ENCODE data around the gene MCF2L2. TPM values are rescaled to one million over a fixed set of nuclear protein-coding genes. Genes with fewer than 3 reads are reported as not detected.

Gene MCF2L2
- total and polyA plus RNA-seq, 10 donors, result 0.46 to 37.7 (median 17.6) TPM

GRCh38 chr3:183291497-183292031, 136.9 kb downstream of the MCF2L2 start:
- no peaks in the 10 kb centered on the region for H3K27me3 ChIP-seq (replicated peaks in 1 of 7)
- H3K9me3 ChIP-seq, result no peaks in the 10 kb centered on the region
- intact Hi-C loops (cut with DNase I; ENCODE audit: low total_unique reads), result no loop called here
- H3K4me3 ChIP-seq, result no peak overlapping the region
- 78 to 87% (median 83%) methylated on average over 4 of the region's 4 CpGs for WGBS, 5 donors
- no peak for DNase-seq
- peaks cover 0 to 21% (median 8%) of the 10 kb centered on the region in 6 donors for H3K4me1 ChIP-seq
- TF ChIP-seq POLR2A (IDR thresholded peaks at IDR 0.05) (no peak), POLR2AphosphoS5 (IDR thresholded peaks at IDR 0.05) (no peak), CTCF (IDR thresholded peaks at IDR 0.05 in 8 of 11, conservative IDR thresholded peaks at IDR 0.05 in 3 of 11) (no peak)
- H3K27ac ChIP-seq, result no peak overlapping the region
- H3K36me3 ChIP-seq, result peaks cover 0 to 24% (median 0%) of the 10 kb centered on the region in 6 donors

GRCh38 chr3:183290216-183290615, 138.2 kb downstream of the MCF2L2 start:
- TF ChIP-seq POLR2AphosphoS5 (IDR thresholded peaks at IDR 0.05) (no peak), CTCF (IDR thresholded peaks at IDR 0.05 in 8 of 11, conservative IDR thresholded peaks at IDR 0.05 in 3 of 11) (no peak), POLR2A (IDR thresholded peaks at IDR 0.05) (no peak)
- H3K9me3 ChIP-seq, result no peaks in the 10 kb centered on the region
- peaks cover 0 to 15% (median 0%) of the 10 kb centered on the region in 6 donors for H3K36me3 ChIP-seq
- no peak overlapping the region for H3K27ac ChIP-seq
- intact Hi-C loops (cut with DNase I; ENCODE audit: low total_unique reads), result no loop called here
- H3K27me3 ChIP-seq (replicated peaks in 1 of 7), result no peaks in the 10 kb centered on the region
- peaks cover 10 to 22% (median 15%) of the 10 kb centered on the region in 6 donors for H3K4me1 ChIP-seq
- no peak overlapping the region for H3K4me3 ChIP-seq
- 98 to 100% (median 100%) methylated on average over 2 of the region's 2 CpGs for WGBS, 5 donors
- no peak for DNase-seq

DNA sequence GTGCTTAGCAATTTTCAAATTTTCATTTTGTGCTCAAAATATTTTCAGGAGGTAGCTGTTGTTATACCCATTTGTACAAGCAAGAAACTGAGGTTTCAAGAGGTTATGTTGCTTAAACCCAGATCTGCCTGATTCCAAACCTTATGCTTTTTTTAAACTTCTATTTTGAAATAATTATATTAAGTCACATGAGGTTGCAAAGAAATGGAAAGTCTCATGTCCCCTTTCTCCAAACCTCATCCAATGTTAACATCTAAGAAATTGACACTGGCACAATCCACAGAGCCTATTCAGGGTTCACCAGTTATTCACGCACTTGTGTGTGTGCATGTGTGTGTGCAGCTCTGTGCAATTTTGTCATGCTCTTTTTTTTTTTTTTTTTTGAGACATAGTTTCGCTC, 140.3 kb downstream of the MCF2L2 start:
- 81 to 100% (median 93%) methylated on average over 2 of the region's 2 CpGs for WGBS, 5 donors
- Histone ChIP-seq H3K27me3 (replicated peaks in 1 of 7) (no peaks in the 10 kb centered on the region), H3K9me3 (no peaks in the 10 kb centered on the region), H3K4me3 (no peak overlapping the region), H3K36me3 (peaks cover 0 to 9% (median 0%) of the 10 kb centered on the region in 6 donors), H3K27ac (no peak overlapping the region), H3K4me1 (peaks cover 12 to 23% (median 18%) of the 10 kb centered on the region in 6 donors)
- intact Hi-C loops (cut with DNase I; ENCODE audit: low total_unique reads), result no loop called here
- no peak for DNase-seq
- no peak for TF ChIP-seq POLR2A (IDR thresholded peaks at IDR 0.05)
- no peak for TF ChIP-seq CTCF (IDR thresholded peaks at IDR 0.05 in 8 of 11, conservative IDR thresholded peaks at IDR 0.05 in 3 of 11)
- no peak for TF ChIP-seq POLR2AphosphoS5 (IDR thresholded peaks at IDR 0.05)

DNA sequence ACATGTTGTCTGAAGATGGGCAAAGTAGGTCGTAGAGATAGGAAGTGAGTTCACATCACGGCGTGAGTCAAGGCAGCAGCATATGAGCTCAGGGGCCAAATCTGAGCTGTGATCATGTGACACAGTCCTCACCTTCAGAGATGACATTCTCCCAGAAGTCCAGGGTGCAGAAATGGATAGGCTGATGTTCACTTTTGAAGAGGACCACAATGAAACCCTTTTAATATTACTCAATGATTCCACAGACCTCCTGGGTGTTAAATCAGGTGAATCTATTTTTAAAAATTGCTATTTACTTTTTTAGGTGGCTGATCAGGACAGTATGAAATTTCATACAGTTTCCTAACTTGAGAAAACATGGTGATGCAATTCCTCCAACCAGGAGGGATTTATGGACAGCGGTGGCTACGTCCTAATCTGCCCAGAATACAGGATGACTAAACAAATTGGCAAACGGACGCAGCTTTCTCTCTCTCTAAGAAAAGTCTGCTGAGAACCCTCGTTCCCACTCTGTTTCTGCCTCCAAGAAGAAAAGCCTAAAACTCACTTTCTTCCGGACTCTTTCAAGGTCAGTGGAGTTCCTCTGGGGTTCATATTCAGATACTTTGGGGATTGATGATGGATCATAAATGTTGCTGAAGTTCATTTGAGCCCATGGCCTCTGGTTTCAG, 141.0 kb downstream of the MCF2L2 start:
- WGBS, 5 donors, result 64 to 84% (median 72%) methylated on average over 9 of the region's 9 CpGs
- no peak for TF ChIP-seq POLR2AphosphoS5 (IDR thresholded peaks at IDR 0.05)
- TF ChIP-seq CTCF (IDR thresholded peaks at IDR 0.05 in 8 of 11, conservative IDR thresholded peaks at IDR 0.05 in 3 of 11), result no peak
- TF ChIP-seq POLR2A (IDR thresholded peaks at IDR 0.05), result no peak
- no peak overlapping the region for H3K4me3 ChIP-seq
- H3K4me1 ChIP-seq, result peaks cover 12 to 23% (median 18%) of the 10 kb centered on the region in 6 donors
- peaks cover 0 to 9% (median 0%) of the 10 kb centered on the region in 6 donors for H3K36me3 ChIP-seq
- H3K9me3 ChIP-seq, result no peaks in the 10 kb centered on the region
- no peak for DNase-seq
- H3K27me3 ChIP-seq (replicated peaks in 1 of 7), result no peaks in the 10 kb centered on the region
- no peak overlapping the region for H3K27ac ChIP-seq
- intact Hi-C loops (cut with DNase I; ENCODE audit: low total_unique reads), result no loop called here

Data from spleen (tissue), 11 donors.